Measurements from ENCODE around the gene FANCB.

FANCB gene

GRCh38 chrX:14872851-14873675 is at the start of gene FANCB, which contains the start of gene MOSPD2:
FANCB (minus strand) TSS chrX:14873069; CDS start chrX:14865510, 7,559 bp downstream.
MOSPD2 (plus strand) TSS chrX:14873421; CDS start chrX:14873529, 108 bp downstream.
- DNase-seq (ENCODE audit: low spot score) = peak; percentile 89
- POLR2A ChIA-PET (ENCODE audit: low non-redundant PET) = no interaction called here
- TF ChIP-seq, protein P1, sequence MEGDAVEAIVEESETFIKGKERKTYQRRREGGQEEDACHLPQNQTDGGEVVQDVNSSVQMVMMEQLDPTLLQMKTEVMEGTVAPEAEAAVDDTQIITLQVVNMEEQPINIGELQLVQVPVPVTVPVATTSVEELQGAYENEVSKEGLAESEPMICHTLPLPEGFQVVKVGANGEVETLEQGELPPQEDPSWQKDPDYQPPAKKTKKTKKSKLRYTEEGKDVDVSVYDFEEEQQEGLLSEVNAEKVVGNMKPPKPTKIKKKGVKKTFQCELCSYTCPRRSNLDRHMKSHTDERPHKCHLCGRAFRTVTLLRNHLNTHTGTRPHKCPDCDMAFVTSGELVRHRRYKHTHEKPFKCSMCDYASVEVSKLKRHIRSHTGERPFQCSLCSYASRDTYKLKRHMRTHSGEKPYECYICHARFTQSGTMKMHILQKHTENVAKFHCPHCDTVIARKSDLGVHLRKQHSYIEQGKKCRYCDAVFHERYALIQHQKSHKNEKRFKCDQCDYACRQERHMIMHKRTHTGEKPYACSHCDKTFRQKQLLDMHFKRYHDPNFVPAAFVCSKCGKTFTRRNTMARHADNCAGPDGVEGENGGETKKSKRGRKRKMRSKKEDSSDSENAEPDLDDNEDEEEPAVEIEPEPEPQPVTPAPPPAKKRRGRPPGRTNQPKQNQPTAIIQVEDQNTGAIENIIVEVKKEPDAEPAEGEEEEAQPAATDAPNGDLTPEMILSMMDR (conservative IDR thresholded peaks at IDR 0.05; ENCODE audit: low read depth) = no peak
- CTCF ChIA-PET = no interaction called here
- peak within 1 kb of the TSS; percentile 73 for H3K27ac ChIP-seq

DNA sequence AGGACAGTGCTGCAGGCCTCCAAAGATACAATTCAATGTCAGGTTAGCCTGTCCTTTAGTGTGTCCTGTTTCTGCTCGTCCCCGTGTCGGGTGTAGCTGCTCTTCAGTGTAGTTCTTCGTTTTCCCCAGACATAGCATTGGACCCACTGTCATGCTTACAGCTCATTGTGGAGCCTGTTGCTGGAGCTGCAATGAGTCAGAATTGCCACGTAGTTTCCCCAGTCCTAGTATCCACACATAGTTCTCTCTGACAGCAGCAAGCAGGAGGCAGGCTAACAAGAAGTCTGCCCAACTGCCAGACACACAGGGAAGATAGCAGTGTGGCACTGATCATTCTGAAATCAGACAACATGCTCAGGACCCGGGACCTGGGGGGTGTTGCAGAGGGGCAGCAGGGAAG is 49.6 kb upstream of the FANCB start:
- POLR2A ChIA-PET (ENCODE audit: low non-redundant PET) = no interaction called here
- no peak overlapping the region for H3K27ac ChIP-seq
- CTCF ChIA-PET = no interaction called here
- TF ChIP-seq, protein P1 (conservative IDR thresholded peaks at IDR 0.05; ENCODE audit: low read depth) = no peak
- peak; percentile 11 for DNase-seq (ENCODE audit: low spot score)

DNA sequence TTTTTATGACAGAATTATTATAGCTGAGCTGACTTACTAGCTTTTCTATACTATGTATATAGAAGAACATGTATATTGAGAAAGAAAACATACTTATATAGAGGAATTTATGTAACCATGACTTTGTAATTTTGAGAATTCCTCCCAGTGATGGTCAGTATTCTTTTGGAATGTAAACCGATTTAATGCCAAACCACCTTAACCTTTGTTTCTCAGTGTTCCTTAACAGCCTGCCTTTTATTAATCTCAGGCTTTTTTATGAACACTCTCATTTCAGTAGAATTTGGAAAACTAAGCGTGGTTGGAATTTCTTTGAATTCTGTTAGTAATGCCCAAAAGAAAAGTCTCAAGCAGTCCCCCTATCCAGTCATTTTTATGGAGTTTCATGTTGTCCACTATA is 47.3 kb upstream of the FANCB start:
- POLR2A ChIA-PET (ENCODE audit: low non-redundant PET) = no interaction called here
- H3K27ac ChIP-seq = no peak overlapping the region
- TF ChIP-seq, protein P1 (conservative IDR thresholded peaks at IDR 0.05; ENCODE audit: low read depth) = no peak
- CTCF ChIA-PET = no interaction called here
- no peak for DNase-seq (ENCODE audit: low spot score)

GRCh38 chrX:14919407-14919806 is 46.5 kb upstream of the FANCB start:
- ChIA-PET CTCF (no interaction called here), POLR2A (ENCODE audit: low non-redundant PET) (no interaction called here)
- TF ChIP-seq, protein P1 (conservative IDR thresholded peaks at IDR 0.05; ENCODE audit: low read depth) = no peak

GRCh38 chrX:14916017-14916674 is 43.3 kb upstream of the FANCB start:
- TF ChIP-seq, protein P1 (conservative IDR thresholded peaks at IDR 0.05; ENCODE audit: low read depth) = no peak
- DNase-seq (ENCODE audit: low spot score) = no peak
- ChIA-PET POLR2A (ENCODE audit: low non-redundant PET) (no interaction called here), CTCF (no interaction called here)
- no peak overlapping the region for H3K27ac ChIP-seq

More at GRCh38 chrX:14919407-14919806, 46.5 kb upstream of the FANCB start:
- DNase-seq (ENCODE audit: low spot score) = no peak
- no peak overlapping the region for H3K27ac ChIP-seq

DNA sequence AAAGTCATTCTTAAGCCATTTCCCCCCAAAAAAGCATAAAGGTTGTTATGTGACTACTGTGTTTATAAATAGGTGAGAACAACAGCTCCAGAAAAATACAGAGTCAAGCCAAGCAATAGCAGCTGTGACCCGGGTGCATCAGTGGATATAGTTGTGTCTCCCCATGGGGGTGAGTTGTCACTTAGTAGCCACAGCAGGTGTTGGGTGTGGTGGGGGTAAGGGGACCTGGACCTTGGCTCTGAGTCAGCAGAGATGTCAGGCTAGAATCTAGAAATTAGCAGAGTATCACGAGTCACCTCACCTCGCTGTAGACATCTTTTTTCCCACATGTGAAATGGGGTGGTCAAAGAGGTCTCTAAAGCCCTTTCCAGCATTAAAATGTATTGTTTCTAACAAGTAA is 42.7 kb upstream of the FANCB start:
- ChIA-PET CTCF (no interaction called here), POLR2A (ENCODE audit: low non-redundant PET) (no interaction called here)
- DNase-seq (ENCODE audit: low spot score) = no peak
- no peak overlapping the region for H3K27ac ChIP-seq
- TF ChIP-seq, protein P1 (conservative IDR thresholded peaks at IDR 0.05; ENCODE audit: low read depth) = no peak
